ENCODE data around the gene SPATA2L.

DNA sequence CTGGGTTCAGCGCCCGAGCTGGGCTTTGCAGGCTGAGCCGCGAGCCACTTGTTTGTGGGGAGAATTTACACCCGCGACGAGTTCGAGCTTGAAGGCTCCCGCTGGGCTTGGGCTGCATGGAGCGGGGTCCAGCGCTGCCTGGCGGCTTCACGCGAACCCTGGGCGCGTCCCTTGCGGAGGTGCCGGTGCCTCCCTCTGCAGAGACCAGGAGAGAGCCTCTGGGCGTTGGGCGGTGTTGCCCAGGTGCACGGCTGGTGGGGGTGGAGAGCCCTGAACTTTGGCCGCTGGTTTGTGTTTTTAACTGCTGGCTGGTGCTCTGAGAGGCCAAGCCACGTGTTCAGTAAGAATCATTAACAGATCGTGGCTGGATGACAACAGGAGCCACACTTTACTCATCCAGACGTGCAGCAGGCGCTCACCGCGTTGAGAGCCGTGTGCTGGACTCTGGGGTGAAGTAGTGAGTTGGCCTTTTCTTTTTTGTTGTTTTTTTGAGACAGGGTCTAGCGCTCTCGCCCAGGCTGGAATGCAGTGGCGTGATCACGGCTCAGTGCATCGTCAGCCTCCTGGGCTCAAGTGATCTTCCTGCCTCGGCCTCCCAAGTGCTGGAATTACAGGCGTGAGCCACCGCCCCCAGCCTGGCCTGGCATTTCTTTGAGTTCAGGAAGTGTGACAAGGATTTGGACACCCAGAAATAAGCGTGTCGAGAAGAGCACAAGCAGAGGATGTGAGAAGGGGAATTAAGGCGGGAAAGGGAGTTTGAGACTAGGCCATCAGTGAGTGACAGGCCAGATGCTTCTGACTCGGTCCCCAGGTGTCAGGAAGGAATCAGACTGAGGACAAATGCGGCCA lies 14.2 kb downstream of the SPATA2L start:
- TF ChIP-seq, protein P1, sequence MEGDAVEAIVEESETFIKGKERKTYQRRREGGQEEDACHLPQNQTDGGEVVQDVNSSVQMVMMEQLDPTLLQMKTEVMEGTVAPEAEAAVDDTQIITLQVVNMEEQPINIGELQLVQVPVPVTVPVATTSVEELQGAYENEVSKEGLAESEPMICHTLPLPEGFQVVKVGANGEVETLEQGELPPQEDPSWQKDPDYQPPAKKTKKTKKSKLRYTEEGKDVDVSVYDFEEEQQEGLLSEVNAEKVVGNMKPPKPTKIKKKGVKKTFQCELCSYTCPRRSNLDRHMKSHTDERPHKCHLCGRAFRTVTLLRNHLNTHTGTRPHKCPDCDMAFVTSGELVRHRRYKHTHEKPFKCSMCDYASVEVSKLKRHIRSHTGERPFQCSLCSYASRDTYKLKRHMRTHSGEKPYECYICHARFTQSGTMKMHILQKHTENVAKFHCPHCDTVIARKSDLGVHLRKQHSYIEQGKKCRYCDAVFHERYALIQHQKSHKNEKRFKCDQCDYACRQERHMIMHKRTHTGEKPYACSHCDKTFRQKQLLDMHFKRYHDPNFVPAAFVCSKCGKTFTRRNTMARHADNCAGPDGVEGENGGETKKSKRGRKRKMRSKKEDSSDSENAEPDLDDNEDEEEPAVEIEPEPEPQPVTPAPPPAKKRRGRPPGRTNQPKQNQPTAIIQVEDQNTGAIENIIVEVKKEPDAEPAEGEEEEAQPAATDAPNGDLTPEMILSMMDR (IDR thresholded peaks at IDR 0.05 in 8 of 11, conservative IDR thresholded peaks at IDR 0.05 in 3 of 11): no peak
- TF ChIP-seq POLR2A (IDR thresholded peaks at IDR 0.05) (no peak), POLR2AphosphoS5 (IDR thresholded peaks at IDR 0.05) (no peak)
